ENCODE measurements around the gene CDC16. TPM values are rescaled to one million over a fixed set of nuclear protein-coding genes. Genes with fewer than 3 reads are reported as not detected.

The CDC16 gene
- total RNA-seq, 1 experiment from 2014 or later: 29.9 TPM

DNA sequence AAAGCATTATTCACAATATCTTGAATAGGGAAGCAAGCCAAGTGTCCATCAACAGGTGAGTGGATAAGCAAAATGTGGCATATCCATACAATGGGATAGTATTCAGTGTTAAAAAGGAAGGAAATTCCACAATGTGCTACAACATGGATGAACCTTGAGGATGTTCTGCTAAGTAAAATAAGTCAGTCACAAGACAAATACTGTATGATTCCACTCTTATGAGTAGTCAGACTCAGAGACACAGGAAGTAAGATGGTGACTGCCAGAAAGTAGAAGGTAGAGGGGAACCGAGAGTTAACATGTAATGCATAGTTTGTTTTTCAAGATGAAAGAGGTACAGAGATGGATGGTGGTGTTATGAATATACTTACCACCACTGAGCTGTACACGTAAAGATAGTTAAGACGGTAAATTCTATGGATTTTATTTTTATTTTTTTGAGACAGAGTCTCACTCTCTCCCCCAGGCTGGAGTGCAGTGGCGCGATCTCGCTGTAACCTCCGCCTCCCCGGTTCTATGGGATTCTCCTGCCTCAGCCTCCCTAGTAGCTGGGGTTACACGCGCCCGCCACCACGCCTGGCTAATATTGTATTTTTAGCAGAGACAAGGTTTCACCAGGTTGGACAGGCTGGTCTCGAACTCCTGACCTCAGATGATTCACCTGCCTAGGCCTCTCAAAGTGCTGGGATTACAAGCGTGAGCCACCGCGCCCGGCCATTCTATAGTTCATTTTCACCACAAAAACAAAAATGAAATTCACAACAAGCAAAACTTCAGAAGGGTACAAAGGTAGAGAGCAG, 78.6 kb downstream of the CDC16 start:
- Histone ChIP-seq H3K27ac (peak overlapping the region; percentile 64), H3K27me3 (no peaks in the 10 kb centered on the region), H3K4me1 (no peaks in the 10 kb centered on the region), H3K36me3 (0 out of 2 replicates have a peak, but pooled peaks cover 2% of the 10 kb centered on the region), H3K4me3 (peak overlapping the region; percentile 87), H3K9me3 (replicated peaks) (no peaks in the 10 kb centered on the region)
- DNase-seq: no peak

DNA sequence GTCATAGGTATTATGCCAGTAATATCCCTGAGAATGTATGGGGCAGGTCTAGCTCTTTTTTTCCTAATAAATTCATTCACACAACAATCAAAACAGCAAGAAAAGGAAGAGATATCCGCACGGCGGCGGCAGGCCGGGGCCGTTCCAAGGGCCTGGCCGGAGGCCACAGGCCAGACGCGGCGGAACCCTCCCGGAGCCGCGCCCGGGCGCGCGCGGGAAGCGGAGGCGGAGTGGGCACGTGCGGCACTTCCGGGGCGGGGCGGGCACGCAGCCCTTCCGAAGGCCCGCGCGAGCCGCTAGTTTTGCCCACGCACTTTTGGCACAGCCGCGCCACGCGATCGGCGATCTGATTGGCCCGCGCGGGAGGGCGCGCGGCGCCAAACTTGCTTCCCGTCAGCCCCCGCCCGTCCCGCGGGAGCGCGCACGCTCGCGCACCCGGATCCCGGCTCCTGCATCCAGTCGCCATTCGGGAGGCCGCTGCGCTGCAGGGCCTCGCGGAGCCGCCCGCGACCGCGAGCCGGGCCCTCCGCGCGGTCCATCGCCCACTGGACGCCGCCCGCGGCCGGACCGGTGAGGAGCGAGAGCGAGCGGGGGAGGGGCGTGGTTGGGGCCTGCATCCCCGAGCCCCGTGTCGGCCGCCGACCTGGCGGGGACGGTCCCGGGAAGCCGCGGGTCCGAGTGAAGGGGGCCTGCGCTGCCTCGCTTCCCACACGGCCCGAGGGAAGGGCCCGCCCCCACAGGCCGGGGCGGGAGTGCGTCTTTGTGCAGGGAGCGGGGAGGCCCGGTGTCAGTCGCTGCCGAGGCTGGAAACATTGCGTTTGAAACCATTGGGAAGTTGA, 79.6 kb downstream of the CDC16 start, which contains the start of gene CHAMP1:
Gene CHAMP1 (plus strand): TSS at position 430 of the 839 bp plus-strand sequence. CDS start 9,340 bp downstream, outside the sequence.
- Histone ChIP-seq H3K27me3 (no peaks in the 10 kb centered on the region), H3K27ac (peak within 1 kb of the TSS; percentile 64), H3K36me3 (0 out of 2 replicates have a peak, but pooled peaks cover 2% of the 10 kb centered on the region), H3K4me3 (peak within 1 kb of the TSS; percentile 87), H3K4me1 (peaks cover 3% of the 10 kb centered on the region), H3K9me3 (replicated peaks) (no peaks in the 10 kb centered on the region)
- peak; percentile 95 for DNase-seq

DNA sequence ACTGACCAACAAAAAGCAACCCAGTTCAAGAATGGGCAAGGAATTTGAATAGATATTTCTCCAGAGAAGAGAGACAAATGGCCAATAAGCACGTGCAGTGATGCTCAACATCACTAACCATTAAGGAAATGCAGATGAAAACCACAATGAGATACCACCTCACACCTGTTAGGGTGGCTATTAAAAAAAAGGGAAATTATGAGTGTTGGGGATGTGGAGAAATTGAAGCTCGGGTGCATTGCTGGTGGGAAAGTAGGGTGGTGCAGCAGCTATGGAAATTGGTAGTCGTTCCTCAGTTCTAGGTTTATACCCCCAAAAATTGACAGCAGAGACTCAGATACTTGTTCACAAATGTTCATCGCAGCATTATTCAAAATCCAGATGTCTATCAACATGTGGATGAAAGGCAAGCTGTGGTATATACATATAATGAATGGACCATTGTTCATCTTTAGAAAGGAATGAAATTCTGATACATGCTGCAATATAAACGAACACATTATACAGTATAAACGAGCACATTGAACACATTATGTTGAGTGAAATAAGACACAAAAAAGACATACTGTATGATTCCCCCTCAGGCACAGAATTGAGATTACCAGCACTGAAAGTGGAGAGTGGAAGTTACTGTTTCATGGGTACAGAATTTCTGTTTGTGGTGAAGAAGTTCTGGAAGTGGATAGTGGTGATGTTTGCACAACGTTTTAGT, 80.5 kb downstream of the CDC16 start:
- no peaks in the 10 kb centered on the region for H3K27me3 ChIP-seq
- peaks cover 8% of the 10 kb centered on the region for H3K4me1 ChIP-seq
- peak in 1 of 2 experiments; percentile 24 for DNase-seq
- peaks cover 7% of the 10 kb centered on the region for H3K36me3 ChIP-seq
- peak overlapping the region; percentile 62 for H3K27ac ChIP-seq
- peak overlapping the region; percentile 87 for H3K4me3 ChIP-seq
- H3K9me3 ChIP-seq (replicated peaks): no peaks in the 10 kb centered on the region

DNA sequence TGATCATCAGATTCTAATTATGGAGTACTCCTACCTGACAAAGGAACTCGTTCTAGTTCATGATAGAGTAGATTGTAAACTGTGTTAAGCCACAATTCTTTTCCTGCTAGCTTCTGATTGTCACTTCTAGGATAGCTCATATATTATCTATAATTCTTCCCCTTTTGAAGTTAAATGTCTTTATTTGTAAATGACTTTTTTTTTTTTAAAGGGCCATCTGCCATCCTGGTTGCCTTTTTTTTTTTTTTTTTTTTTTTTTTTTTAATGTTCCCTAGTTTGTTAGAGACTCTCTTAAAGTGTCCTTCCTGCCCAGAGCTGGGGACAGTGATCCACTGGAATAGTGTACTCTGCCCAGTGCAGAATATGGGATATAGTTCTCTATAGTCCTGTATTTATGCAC, 83.9 kb downstream of the CDC16 start:
- Histone ChIP-seq H3K27ac (no peak overlapping the region), H3K9me3 (replicated peaks) (no peaks in the 10 kb centered on the region), H3K4me3 (no peak overlapping the region), H3K27me3 (no peaks in the 10 kb centered on the region), H3K36me3 (peaks cover 37% of the 10 kb centered on the region), H3K4me1 (peaks cover 8% of the 10 kb centered on the region)
- DNase-seq: no peak

DNA sequence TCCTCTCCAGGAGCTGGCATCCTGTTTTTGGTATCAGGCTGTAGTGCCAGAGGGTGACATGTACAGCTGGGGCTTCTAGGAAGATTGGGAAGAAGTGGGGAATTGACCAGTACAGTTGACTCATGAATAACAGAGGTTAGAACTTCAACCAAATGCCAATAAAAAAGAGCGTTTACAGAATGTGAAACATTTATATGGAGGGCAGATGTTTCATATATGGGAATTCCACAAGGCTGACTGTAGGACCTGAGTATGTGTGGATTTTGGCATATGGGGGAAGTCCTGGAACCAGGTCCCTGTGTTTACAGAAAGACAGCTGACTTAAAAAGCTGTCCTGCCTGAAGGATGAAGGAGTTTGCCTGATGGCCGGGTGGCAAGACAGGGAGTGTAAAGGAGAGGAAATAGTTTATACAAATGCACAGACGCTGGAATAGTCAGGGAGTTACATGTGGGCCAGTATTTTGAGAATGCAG, 84.8 kb downstream of the CDC16 start:
- Histone ChIP-seq H3K36me3 (peaks cover 45% of the 10 kb centered on the region), H3K4me3 (no peak overlapping the region), H3K27ac (no peak overlapping the region), H3K4me1 (peaks cover 8% of the 10 kb centered on the region), H3K27me3 (no peaks in the 10 kb centered on the region), H3K9me3 (replicated peaks) (no peaks in the 10 kb centered on the region)
- DNase-seq: peak in 1 of 2 experiments; percentile 13

DNA sequence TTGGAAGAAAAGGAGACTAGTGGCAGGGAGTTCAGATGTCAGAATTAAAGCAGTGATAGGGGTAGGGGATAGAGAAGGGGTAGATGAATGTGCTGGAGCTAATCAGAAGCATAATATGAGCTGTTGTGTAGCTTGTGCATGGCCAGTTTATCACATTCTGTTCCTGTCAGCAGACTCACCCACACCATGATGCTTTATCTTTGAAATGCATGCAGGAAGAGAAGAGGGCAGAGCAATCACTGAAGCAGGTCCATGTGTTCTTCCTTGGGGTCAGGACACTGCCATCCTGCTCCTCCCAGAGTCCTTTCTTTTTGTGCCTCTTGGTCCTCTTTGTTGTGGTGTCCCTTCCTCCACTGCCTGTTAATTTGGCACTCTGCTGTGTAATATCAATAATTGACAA, 85.4 kb downstream of the CDC16 start:
- DNase-seq: no peak
- peaks cover 8% of the 10 kb centered on the region for H3K4me1 ChIP-seq
- no peaks in the 10 kb centered on the region for H3K9me3 ChIP-seq (replicated peaks)
- H3K27me3 ChIP-seq: no peaks in the 10 kb centered on the region
- H3K27ac ChIP-seq: no peak overlapping the region
- H3K4me3 ChIP-seq: no peak overlapping the region
- H3K36me3 ChIP-seq: peaks cover 51% of the 10 kb centered on the region

DNA sequence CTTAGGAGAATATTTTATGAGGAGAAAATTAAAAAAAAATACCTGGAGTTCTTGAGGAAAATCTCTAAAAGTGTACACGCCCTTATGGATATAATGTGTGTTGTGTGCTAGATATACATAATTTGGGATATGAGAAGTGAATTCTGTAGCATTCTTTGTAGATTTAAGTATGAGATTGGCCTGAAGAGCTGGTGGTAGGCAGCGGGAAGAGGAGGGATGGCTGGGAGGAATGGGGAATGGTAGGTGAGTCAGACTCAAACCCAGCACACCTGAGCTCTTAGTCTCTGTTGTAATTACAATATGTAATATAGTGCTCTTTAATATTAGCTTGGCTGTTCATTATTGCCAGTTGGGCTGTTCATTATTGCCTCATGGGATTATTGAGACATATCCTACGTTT, 86.6 kb downstream of the CDC16 start:
- peaks cover 63% of the 10 kb centered on the region for H3K36me3 ChIP-seq
- no peak overlapping the region for H3K27ac ChIP-seq
- H3K9me3 ChIP-seq (replicated peaks): no peaks in the 10 kb centered on the region
- no peak overlapping the region for H3K4me3 ChIP-seq
- no peaks in the 10 kb centered on the region for H3K27me3 ChIP-seq
- peaks cover 8% of the 10 kb centered on the region for H3K4me1 ChIP-seq
- no peak for DNase-seq

Other genes with a start within 250 kb of the CDC16 start
- gene RASA3, start 102.3 kb upstream of the CDC16 start, total RNA-seq (2014; rRNA removed; shearing (Covaris generic)): 18.6 and 20.5 TPM in 2 replicates
- 0.58 and 0.71 TPM in 2 replicates for gene CFAP97D2, start 55.6 kb upstream of the CDC16 start, total RNA-seq (2014; rRNA removed; shearing (Covaris generic))
- 32.0 and 34.1 TPM in 2 replicates for gene UPF3A, start 46.7 kb downstream of the CDC16 start, total RNA-seq (2014; rRNA removed; shearing (Covaris generic))
- 21.4 and 23.4 TPM in 2 replicates for gene CHAMP1, start 79.6 kb downstream of the CDC16 start, total RNA-seq (2014; rRNA removed; shearing (Covaris generic))